Uterus (tissue), 2 donors: ENCODE measurements around the gene TXNIP.

Experiments
- POLR2A ChIP-seq, 2 donors: fragments of 450-650 bp; IDR thresholded peaks; one replicate each; pipeline ENCODE4 v1.6.1; 2016; ENCODE audit warnings: antibody characterized with exemption in 2 of 2, mild to moderate bottlenecking in 1 of 2, moderate library complexity in 1 of 2
- TF ChIP-seq, protein P1 (sequence below), 4 experiments: fragments of 200-600 bp in 2 of 4; fragments of 450-650 bp in 2 of 4; sonication (generic) in 2 of 4; IDR thresholded peaks; one replicate each; pipeline ENCODE4 v1.5.1; 2016 to 2019; ENCODE audit warnings: antibody characterized with exemption in 4 of 4, mild to moderate bottlenecking in 2 of 4, moderate library complexity in 1 of 4

DNA sequence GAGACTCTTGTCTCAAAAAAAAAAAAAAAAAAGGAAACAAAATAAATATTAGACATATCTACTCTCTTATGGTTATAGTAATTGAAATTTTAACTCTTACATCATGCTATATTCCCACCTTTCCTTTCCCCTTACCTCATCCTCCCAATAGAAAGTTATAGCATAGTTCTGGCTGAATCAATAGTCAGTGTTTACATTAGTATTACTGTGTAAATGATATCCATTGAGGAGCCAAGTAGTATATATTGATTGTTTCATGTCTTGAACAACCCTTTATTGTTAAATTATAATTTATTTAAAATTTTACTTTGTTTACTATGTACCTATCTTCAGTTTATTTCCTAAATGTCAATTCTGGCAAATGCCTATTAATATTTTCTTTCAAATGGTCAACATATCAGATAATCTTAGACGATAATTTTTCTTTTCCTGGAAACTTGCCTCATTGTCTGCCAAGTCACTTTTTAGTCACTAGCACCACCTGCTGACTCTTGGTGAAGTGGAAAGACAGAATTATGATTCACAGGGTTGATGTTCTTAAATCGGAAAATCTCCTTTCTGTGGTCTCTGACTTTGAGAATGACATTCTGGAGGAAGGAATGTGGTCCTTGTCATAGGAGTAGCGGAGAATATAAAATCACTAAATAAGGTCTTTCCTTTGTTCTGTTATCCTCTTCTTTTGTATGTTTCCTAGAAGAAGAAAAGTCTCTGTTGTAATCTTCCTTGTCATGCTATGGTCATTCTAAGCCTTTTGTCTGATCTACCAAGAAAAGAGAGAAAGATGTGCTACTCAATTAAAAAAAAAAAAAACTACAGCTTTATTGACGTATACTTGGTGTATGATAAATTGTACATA, 16.6 kb upstream of the TXNIP start:
- TF ChIP-seq, protein P1, sequence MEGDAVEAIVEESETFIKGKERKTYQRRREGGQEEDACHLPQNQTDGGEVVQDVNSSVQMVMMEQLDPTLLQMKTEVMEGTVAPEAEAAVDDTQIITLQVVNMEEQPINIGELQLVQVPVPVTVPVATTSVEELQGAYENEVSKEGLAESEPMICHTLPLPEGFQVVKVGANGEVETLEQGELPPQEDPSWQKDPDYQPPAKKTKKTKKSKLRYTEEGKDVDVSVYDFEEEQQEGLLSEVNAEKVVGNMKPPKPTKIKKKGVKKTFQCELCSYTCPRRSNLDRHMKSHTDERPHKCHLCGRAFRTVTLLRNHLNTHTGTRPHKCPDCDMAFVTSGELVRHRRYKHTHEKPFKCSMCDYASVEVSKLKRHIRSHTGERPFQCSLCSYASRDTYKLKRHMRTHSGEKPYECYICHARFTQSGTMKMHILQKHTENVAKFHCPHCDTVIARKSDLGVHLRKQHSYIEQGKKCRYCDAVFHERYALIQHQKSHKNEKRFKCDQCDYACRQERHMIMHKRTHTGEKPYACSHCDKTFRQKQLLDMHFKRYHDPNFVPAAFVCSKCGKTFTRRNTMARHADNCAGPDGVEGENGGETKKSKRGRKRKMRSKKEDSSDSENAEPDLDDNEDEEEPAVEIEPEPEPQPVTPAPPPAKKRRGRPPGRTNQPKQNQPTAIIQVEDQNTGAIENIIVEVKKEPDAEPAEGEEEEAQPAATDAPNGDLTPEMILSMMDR (IDR thresholded peaks at IDR 0.05) = peak; percentile 75 to 95 (median 90)
- TF ChIP-seq POLR2A (IDR thresholded peaks at IDR 0.05) = no peak
